NCI-H345 treated with DMSO at 0.1 percent for 48 hours (cell line): ENCODE measurements around the gene AFG3L2.

Experiments used
- DNase-seq: peaks from one replicate; lab custom pipeline; 2025; ENCODE audit not compliant: unreplicated experiment; lab: John Stamatoyannopoulos, UW

AFG3L2 gene

DNA sequence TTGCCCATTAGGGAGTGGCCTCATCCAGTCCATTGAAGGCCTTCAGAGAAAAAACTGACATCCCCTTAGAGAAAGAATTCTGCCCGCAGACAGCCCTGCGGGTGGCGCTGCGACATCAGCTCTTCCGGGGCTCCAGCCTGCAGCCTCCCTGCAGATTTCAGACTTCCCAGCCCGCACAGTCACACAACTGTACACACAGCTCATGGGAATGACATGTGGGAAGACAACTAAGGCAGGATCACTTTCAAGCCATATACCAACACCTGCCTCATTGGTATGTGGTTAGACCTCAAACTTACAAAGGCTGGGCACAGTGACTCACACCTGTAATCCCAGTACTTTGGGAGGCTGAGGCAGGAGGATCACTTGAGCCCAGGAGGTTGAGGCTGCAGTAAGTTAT is 93.8 kb downstream of the AFG3L2 start:
- DNase-seq = no peak

DNA sequence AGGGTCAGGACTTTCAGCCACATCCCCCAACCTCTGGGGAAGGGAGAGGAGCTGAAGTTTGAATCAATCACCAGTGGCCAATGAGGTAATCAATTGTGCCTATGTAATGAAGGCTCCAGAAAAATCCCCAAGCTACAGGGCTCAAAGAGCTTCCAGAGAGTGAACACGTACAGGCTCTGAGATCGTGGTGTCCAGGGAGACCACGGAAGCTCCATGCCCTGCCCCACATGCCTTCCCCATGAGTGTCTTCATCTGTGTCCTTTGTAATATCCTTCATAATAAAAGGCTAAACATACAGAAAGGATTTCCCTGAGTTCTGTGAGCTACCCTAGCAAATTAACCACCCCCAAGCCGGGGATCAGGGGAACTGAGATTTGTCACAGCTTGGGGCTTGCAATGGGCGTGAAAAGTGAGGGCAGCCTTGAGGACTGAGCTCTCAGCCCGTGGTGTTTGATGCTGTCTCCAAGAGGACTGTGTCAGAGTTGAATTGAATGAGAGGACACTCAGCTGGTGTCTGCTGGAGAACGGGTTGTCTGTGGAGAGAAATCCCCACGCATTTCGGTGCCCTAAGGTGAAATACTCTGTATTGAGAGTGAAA is 94.5 kb downstream of the AFG3L2 start:
- DNase-seq = no peak

DNA sequence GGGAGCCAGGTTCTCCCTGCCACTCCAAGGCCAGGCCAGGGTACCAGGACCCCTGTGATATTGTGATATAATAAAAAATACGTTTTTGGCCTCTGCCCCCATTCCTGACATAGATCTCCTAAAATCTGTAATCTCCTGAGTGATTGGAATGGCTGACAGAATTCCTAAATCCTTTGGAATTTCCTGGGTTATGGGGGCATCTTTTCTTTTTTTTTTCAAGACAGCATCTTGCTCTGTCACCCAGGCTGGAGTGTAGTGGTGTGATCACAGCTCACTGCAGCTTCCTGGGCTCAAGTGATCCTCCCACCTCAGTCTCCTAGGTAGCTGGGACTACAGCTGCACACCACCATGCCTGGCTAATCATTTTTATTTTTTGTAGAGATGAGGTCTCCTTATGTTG is 95.2 kb downstream of the AFG3L2 start:
- no peak for DNase-seq

DNA sequence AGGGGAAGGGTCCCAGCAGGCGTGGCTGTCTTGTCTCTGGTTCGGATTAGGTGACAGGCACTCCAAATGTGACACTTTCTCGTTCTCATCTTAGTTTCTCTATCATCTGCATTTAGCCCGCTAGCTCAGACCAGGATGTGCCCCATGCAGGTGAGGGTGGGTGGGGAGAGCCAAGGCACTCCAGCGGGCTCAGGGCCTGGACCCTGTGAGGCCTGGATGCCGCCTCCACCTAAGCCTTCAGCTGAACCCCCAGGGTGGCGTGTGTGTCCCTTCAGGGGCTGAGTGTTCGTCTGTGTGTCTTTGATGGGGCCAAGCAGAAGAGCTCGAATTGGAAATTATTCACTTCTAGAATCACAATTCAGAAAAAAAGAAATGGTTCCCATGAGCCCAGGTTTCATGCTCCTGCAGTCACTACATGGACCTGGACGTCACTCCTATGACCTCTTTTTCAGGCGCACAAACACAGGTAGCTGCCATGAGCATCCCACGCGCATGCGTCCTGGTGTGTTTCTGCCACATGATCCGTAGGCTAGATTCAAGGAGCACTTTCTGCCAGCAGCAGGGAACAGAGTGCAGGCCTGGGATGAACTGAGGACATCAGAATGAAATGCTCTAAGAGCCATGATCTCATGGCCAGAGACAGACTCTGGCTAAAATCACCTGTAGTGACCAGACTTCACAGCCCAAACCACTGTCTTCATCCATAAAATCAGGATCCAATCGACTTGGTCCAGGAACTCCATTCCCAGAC is 97.1 kb downstream of the AFG3L2 start:
- no peak for DNase-seq
